HG03175 (cell line): ENCODE measurements around the gene CYP1A1.

ENCODE experiments used
- ATAC-seq: cut with Tn5 transposase; IDR thresholded peaks from one replicate; pipeline ENCODE4 v1.9.1; 2021; ENCODE audit warnings: mild to moderate bottlenecking, moderate library complexity; ENCODE audit not compliant: unreplicated experiment

CYP1A1 gene, protein sequence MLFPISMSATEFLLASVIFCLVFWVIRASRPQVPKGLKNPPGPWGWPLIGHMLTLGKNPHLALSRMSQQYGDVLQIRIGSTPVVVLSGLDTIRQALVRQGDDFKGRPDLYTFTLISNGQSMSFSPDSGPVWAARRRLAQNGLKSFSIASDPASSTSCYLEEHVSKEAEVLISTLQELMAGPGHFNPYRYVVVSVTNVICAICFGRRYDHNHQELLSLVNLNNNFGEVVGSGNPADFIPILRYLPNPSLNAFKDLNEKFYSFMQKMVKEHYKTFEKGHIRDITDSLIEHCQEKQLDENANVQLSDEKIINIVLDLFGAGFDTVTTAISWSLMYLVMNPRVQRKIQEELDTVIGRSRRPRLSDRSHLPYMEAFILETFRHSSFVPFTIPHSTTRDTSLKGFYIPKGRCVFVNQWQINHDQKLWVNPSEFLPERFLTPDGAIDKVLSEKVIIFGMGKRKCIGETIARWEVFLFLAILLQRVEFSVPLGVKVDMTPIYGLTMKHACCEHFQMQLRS

DNA sequence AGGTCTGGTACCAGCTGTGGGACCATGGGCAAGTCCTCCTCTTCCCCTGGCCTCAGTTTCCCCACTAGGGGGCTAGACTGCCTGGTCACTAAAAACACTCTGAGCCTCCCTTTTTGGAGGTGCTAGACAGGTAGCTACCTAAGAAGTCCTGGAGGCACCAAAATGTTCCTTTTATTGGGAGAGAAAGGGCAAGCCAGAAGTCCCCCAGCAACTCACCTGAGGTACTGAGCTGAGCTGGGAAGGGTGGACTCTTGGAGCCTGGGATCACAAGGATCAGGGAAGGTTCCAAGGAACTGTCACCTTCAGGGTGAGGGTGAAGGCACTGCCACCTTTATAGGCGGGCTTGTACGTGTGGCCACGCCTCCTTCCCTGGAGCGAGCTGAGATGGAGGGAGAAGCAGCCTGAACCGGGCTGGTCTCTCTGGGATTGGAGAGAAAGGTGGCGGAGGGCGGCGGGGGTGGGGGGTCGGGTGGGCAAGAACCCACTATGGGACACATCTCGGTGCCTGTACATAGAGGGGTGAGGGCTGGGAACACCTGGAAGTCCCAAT lies at the start of gene CYP1A1:
Gene CYP1A1 (minus strand): TSS at position 304 of the 550 bp plus-strand sequence. CDS start 2,431 bp downstream, outside the sequence.
- ATAC-seq, result no peak

DNA sequence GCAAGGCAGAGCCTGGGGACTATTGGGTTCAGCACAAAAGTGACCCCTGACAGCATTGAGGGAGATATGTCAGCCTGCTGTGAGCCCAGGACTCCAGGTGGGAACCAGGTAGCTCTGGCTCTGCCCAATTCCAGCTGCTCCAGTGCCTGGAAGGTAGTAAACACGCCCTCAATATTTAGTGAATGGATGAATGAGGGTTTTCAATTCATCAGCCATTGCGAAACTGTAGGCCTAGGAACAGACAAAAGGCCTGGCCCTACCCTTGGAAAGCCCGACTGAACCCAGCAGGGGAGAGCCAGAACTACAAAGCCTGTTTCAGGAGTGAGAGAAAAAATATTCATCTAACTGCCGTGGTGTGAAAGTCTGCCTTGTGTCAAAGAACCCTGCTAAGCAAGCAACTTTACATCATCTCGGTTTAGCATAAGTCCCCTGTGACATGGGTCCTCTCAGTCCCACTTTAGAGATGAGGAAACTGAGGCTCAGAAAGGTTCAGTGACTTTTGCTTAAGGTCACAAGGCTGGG lies 48.5 kb upstream of the CYP1A1 start:
- ATAC-seq, result no peak

DNA sequence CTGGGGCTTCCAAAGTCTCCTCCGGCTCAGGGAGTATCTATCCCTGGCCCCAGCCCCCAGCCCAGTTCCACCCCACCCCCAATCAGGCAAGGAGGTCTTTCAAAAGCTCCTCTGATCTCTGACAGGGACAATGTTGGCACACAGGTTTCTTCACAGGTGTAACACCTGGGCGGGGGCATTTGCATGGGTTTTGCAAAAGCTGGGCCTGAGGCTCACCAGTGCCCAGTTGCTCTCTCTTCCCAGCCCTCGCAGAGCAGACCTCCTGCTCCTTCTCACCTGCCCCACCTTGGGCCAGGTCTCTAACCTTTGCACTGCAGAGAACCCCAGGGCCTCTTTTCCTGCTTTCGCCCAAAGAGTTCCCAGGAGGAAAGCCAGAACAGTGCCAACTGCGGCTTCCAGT lies 48.0 kb upstream of the CYP1A1 start:
- ATAC-seq, result no peak

DNA sequence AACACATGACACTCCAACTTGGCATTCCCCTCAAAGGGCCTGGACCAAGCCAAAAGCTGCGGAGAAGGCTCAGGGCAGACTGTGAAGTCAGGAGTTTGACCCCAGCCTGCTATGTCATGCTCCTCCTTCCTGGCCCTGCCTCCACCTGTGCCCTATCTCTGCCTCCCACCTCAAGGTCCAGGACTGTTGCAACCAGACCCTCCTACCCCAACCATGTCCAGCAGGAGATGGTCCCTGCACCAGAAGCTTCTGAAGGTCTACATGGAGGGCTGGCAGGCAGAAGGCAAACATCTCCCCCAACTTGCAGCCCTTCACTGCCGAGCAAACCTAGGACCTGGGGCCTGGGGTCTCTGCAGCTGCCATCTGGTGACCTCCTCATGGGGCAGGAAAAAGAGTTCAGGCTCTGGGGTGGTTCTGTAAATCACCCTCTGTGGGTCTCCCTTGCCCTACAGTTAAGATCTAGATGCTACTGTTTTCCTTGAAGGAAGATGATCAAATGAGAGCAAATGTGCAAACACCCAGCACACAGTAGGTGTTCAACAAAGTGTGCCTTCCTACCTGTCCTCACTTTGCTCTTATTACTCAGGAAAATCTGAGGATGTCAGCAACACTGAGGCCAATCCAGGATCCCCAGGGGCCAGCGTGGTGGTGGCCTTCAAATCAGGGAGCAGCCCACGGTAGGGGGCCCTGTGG lies 45.0 kb upstream of the CYP1A1 start:
- ATAC-seq, result no peak

DNA sequence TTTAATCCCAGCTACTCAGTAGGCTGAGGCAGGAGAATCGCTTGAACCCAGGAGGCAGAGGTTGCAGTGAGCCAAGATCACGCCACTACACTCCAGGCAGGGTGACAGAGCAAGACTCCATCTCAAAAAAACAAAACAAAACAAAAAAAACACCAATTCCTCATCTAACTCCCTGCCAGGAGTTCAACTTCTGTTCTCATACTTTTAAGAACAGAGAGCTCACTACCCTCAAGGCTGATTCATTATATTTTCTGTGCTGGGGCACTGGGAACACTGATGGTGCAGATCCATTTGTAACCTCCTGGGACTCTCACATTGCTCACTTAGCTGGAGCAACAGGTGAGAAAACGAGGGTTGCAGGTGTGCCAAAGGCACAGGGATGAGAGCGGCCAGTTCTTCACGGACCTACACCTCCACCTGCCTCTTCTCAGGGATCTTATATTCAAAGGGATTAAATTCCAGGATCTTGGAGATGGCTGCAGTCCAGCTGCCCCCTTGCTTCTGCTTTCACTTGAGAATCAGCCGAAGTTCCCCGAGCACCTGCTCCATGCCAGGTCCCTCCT lies 44.2 kb upstream of the CYP1A1 start:
- no peak for ATAC-seq

DNA sequence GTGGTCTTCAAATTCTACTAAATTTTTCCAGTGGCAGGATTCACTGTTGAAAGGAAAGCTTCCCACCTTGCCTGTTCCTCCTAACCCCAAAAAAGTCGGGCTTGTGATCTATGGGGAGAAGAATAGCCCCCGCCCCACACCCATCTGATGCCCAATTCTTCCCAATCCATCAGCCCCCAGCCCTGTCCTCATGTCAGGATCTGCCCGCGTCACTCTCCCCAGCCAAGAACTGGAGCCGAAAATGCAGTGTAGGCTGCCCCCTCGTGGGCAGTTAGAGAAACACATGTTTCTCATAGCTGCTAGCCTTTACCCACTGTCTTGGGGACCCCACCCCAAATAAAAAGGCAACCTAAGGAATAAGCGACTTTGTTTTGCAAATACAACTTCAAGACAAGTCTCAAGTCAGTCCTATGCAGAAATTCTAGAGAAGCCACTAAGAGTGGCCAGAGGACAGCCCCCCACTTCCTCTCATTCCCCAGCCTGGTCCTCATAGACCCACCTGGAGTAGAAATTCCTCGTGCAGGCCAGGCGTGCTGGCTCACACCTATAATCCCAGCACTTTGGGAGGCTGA lies 43.5 kb upstream of the CYP1A1 start:
- no peak for ATAC-seq

DNA sequence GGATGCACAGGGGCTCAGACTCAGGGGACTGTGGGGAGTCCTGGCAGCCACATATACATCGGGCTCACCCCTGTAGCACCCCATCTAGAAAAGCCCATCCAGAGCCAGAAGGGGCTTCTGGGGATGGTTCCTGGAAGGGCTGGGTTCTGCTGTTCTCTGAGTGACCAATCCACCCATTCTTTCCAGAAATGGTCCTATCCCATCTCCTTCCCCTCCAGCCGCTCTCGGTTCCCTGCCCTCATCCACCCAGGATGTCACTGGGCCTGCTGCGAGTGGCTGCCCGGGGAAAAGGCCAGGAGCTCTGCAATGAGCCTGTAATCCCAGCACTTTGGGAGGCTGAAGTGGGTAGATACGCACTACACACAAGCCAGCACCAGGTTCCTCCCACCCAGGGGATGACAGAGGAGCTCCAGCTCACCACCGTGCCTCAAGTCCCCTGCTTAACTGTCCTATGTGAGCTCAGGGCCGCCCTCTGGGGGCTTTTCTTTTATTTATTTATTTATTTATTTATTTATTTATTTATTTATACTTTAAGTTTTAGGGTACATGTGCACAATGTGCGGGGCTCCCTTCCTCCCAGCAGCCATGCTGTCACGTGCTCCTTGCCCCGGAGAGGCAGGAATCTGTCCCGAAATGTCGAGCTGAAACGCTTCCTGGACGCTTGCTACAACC lies 42.9 kb upstream of the CYP1A1 start:
- ATAC-seq, result no peak

DNA sequence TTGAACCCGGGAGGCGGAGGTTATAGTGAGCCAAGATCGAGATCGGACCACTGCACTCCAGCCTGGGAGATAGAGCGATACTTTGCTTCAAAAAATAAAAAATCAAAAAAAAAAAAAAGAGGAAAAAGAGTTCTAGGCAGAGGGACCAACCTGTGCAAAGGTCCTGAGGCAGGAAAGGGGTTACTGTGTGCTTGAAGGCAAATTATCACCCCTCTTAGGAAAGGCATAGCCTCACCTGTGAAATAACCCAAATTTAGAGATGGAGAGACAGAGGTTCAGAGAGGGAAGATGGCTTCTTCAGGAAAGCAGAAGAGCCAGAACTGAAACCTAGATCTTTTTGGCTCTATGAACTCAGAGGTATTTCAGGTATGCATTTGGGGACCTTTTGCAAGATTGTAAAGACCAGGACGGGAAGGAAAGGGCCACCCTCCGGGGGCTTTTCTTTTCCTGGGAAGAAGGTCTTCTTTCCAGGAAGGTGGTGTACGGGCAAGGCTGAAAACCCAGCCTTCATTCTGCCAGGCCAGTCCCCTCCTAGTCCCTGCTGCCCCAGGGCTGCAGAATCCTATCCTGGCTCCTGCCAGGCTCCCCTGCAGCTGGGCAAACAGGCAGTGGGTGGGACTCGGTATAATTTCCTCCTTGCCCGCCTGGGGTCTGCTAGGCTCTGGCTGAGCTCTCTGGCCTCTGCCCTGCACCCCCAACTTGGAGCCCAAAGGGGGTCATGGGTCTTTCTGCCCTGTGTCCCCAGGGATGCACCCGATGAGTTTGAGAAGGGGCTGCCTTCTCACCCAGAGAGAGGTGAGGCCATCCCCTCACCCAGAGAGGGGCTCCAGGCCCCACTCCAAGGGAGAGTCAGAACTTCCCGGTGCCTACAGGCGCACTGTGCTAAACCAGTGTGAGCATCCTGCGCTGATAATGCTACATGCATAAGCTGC lies 42.1 kb upstream of the CYP1A1 start:
- no peak for ATAC-seq

DNA sequence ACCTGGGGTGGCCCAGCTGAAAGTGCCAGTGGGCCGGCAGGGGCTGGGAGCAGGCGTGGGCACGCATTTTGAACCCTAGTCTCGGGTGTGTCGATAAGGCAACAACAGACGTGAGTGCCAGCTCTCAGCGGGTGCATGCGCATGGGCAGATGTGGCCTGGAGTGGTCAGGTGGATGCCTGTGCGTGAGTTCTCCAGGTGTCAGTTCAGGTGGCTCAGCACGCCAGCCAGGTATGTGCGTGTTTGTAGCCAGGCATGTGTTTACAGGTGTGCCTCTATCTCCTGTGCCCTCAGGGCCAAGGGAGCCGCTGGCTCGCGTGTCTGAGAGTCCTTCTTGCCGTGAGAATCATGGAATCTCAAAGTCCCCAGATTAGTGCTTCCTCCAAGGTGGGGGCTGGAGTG lies 38.1 kb upstream of the CYP1A1 start:
- ATAC-seq, result no peak

DNA sequence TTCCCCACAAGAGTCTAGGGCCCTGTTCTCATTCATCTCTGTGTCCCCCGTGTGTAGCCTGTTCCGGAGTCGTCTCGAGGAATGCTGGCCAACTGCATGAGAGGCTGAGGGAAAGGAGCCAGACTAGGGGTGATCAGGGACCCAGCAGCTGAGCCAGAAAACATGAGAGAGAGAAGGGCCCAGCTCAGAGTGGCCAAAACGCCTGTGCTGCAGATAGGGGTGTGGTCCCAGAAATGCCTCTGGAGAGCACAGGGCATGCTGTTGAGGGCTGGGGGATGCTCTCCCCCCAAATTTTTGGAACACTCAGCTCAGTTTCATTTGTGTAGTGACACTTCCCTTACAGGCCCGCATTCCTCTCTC lies 37.4 kb upstream of the CYP1A1 start:
- no peak for ATAC-seq

DNA sequence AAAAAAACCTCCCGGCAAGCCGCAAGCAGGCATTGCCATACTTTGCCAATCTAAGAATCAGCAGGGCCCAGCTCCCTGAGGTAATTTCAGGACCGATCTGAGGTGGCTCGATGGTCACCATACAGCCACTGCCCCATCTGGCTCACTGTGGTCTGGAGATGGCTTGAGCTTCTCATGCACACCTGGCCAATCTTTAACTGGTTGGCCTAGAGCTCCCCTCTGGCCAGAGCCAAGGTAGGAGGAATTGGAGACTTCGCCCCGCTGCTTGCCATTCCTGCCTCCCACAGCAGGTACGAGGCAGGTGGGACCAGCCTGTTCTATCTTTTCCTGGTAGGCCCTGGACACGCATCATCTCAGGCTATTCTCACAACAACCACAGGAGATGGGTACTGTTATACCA lies 33.4 kb upstream of the CYP1A1 start:
- no peak for ATAC-seq

DNA sequence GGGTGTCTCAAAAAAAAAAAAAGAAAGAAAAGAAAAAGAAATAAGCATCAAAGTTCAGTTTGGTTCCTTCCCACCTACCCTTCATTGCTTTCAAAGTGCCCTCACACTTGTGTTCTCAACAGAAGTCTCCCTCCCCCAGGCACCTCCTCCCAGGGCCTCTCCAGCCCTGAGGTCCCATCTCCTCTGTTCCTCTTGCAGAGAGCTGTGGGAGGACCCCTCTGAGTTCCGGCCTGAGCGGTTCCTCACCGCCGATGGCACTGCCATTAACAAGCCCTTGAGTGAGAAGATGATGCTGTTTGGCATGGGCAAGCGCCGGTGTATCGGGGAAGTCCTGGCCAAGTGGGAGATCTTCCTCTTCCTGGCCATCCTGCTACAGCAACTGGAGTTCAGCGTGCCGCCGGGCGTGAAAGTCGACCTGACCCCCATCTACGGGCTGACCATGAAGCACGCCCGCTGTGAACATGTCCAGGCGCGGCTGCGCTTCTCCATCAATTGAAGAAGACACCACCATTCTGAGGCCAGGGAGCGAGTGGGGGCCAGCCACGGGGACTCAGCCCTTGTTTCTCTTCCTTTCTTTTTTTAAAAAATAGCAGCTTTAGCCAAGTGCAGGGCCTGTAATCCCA lies 29.4 kb upstream of the CYP1A1 start:
- ATAC-seq, result no peak

DNA sequence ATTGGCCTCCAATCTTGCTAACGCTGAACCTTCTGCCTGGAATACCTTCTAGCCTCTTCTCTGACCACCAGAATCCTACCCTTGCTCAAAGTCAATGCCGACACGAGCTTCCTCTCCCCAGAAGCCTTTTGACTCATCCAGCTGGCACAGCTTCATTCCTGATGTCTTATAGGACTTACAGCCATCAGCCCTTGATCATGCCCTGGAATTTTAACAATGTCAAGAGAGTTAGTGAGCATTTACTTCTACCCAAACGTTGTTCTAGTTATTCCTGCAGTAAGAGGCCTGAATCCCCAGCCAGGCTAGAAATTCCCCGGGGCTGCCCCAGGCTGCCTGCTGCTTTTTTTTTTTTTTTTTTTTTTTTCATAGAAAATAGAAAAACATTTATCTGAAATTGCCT lies 27.2 kb upstream of the CYP1A1 start:
- no peak for ATAC-seq

DNA sequence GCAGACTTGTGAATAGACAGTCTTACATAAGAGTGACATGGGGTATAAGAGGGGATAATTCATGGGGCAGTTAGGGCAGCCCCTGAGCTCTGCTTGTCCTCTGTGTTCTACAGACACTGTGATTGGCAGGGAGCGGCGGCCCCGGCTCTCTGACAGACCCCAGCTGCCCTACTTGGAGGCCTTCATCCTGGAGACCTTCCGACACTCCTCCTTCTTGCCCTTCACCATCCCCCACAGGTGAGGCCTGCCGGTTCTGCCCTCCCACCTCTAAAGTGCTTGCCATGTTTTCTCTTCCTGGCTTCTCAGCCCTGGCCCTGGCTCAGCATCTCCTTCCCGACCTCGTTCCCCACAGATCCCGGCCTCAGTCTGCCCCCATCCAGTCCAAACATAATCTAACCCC lies 26.7 kb upstream of the CYP1A1 start:
- no peak for ATAC-seq

DNA sequence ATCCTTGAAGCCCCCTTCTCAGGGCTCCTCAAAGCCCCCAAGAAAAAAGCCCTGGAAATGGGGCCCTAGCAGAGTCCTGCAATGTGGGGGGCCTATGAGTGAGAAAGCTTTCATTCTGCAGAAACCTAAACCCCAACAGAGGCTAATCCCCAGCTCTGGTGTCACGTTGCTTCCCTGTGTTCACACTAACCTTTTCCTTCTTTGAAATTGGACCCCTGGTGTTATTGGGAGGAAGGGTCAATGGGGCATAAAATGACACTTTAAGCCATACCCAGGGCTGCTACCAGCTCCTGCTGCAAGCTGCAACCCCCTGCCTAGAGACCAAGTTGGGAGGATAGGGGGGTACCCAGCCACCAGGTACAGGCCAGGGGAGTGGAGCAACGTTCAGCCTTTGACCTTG lies 25.4 kb upstream of the CYP1A1 start:
- no peak for ATAC-seq

DNA sequence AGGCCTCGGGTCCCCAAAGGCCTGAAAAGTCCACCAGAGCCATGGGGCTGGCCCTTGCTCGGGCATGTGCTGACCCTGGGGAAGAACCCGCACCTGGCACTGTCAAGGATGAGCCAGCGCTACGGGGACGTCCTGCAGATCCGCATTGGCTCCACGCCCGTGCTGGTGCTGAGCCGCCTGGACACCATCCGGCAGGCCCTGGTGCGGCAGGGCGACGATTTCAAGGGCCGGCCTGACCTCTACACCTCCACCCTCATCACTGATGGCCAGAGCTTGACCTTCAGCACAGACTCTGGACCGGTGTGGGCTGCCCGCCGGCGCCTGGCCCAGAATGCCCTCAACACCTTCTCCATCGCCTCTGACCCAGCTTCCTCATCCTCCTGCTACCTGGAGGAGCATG lies 24.5 kb upstream of the CYP1A1 start:
- ATAC-seq, result no peak

DNA sequence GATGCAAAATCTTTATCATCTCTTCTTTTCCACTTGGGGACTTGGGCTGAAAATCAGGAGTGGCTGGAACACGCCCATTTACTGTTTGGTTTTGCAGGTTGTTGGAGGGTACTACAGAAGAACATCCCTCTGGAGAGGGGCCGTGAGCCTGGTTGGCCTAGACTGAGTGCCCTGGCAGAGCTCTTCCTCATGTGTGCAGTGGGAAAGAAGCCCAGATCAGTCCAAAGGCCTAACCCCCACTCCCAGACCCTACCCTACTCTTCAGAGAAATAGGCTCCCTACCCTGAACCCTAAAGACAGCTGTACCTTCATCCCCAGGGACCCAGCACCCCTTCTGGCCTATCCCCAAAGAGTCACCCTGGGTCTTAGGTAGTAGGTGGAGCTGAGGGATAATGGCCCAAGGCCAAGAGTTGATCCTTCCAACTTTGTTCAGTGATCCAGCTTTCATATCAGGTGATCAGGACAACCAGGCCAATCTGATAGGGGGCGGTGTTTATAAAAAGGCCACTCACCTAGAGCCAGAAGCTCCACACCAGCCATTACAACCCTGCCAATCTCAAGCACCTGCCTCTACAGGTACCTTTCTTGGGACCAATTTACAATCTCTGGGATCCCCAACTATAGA lies 23.1 kb upstream of the CYP1A1 start, which contains the start of gene CYP1A2:
Gene CYP1A2 (plus strand): TSS at position 524 of the 625 bp plus-strand sequence. CDS start 894 bp downstream, outside the sequence.
- no peak for ATAC-seq

DNA sequence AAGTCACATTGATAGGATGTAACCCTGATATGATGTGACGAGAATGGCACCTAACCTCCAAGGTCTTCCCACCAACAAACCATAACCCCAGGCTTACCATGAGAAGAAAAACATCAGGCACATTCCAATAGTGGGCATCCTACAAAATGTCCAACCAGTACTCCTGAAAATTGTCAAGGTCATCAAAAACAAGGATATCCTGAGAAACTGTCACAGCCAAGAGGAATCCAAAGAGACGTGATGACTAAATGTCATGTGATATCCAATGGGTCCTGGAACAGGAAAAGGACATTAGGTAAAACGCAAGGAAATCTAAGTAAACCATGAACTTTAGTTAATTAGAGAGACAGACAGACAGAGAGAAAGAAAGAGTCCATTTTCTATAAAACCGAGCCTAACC lies 21.1 kb upstream of the CYP1A1 start:
- ATAC-seq, result no peak
